ENCODE results near the gene LDB3. TPM values are rescaled to one million over a fixed set of nuclear protein-coding genes. Genes with fewer than 3 reads are reported as not detected.

LDB3 gene
- total and polyA plus RNA-seq, 2 of the 8 experiments (the other 6 are each of a cell fraction or from before 2014, with no cell fraction given): 0.20 to 0.43 TPM

GRCh38 chr10:86726677-86726999 lies 58.3 kb downstream of the LDB3 start:
- Histone ChIP-seq H3K23ac (ENCODE audit: insufficient read length) (no peak overlapping the region), H3K9me3 (ENCODE audit: insufficient read depth in 2 of 2, low read depth in 1 of 2, low read length in 1 of 2) (no peaks in the 10 kb centered on the region), H3K23me2 (ENCODE audit: low read depth, low read length) (no peaks in the 10 kb centered on the region), H3K14ac (ENCODE audit: insufficient read length) (no peak overlapping the region), H2AFZ (ENCODE audit: low read length) (no peak overlapping the region), H4K8ac (ENCODE audit: extremely low read depth, insufficient read depth, low read length) (no peak overlapping the region), H4K20me1 (replicated peaks in 1 of 2; ENCODE audit: control insufficient read depth in 1 of 2, insufficient read depth in 2 of 2, low read length in 2 of 2) (no peaks in the 10 kb centered on the region), H3K4me1 (replicated peaks in 1 of 4; ENCODE audit: control insufficient read depth in 3 of 4, insufficient read depth in 4 of 4, low read length in 3 of 4) (no peaks in the 10 kb centered on the region), H4K5ac (ENCODE audit: insufficient read length, low read depth, low read length) (no peak overlapping the region), H3K18ac (ENCODE audit: extremely low read depth, low read length) (no peak overlapping the region), H3K4me2 (ENCODE audit: insufficient read depth in 1 of 2, low read depth in 2 of 2, low read length in 2 of 2) (no peak overlapping the region), H3K79me2 (ENCODE audit: control insufficient read depth in 1 of 2, insufficient read depth in 2 of 2, low read length in 2 of 2) (no peaks in the 10 kb centered on the region), H3K36me3 (ENCODE audit: control insufficient read depth in 2 of 4, insufficient read depth in 4 of 4, low read length in 3 of 4) (no peaks in the 10 kb centered on the region), H3K79me1 (ENCODE audit: low read depth, low read length) (no peaks in the 10 kb centered on the region), H3K27me3 (replicated peaks in 1 of 4; ENCODE audit: control insufficient read depth in 3 of 4, extremely low read depth in 1 of 4, insufficient read depth in 3 of 4, low read length in 3 of 4) (no peaks in the 10 kb centered on the region), H3K4ac (replicated peaks; ENCODE audit: insufficient read length, low read depth, low read length) (no peak overlapping the region), H2BK120ac (replicated peaks; ENCODE audit: low read depth, low read length) (no peak overlapping the region), H2BK15ac (ENCODE audit: low read length) (no peak overlapping the region), H3K56ac (replicated peaks; ENCODE audit: insufficient read length, low read depth, low read length) (no peak overlapping the region), H2BK5ac (ENCODE audit: low read depth, low read length) (no peak overlapping the region), H2BK20ac (ENCODE audit: low read length) (no peak overlapping the region), H2AK5ac (ENCODE audit: low read depth, low read length) (no peak overlapping the region), H2BK12ac (ENCODE audit: low read depth, low read length) (no peak overlapping the region), H3K9ac (replicated peaks in 1 of 4; ENCODE audit: extremely low read depth in 1 of 4, low read depth in 3 of 4, low read length in 3 of 4) (no peak overlapping the region), H3K27ac (ENCODE audit: low read depth, low read length) (no peak overlapping the region), H3K4me3 (ENCODE audit: extremely low read depth in 1 of 4, insufficient read depth in 2 of 4, low read depth in 3 of 4, low read length in 4 of 4) (no peak overlapping the region), H4K91ac (replicated peaks; ENCODE audit: insufficient read length, low read length) (no peak overlapping the region)
- CTCF ChIA-PET (ENCODE audit: partially characterized antibody): interaction anchor here (0.6 kb wide), 1 partner anchor 239 kb away, joined by 3 read pairs; no protein-coding TSS in a partner anchor
- WGBS, 2 experiments (ENCODE audit: extremely low coverage in 1 of 2, insufficient coverage in 1 of 2, insufficient read length in 1 of 2, insufficient replicate concordance in 2 of 2, low coverage in 1 of 2, low lambda C conversion rate in 2 of 2, missing lambda C conversion rate in 1 of 2): 81% methylated on average over 1 of the region's 1 CpG; no CpG with 5 or more reads in 1 of the 2 experiments
- DNase-seq (ENCODE audit: low read depth in 1 of 2, low spot score in 2 of 2) (no peak), FAIRE-seq (no peak)
- POLR2A ChIA-PET (ENCODE audit: partially characterized antibody): no interaction called here
- TF ChIP-seq CHD1 (IDR thresholded peaks at IDR 0.05; ENCODE audit: low read depth, low read length) (no peak), MAFK (IDR thresholded peaks at IDR 0.05; ENCODE audit: low read depth, low read length) (no peak), ATF2 (IDR thresholded peaks at IDR 0.05; ENCODE audit: low read length) (no peak), TAF7 (optimal IDR thresholded peaks at IDR 0.05; ENCODE audit: borderline replicate concordance, low read depth, low read length) (no peak), CEBPB (IDR thresholded peaks at IDR 0.05; ENCODE audit: low read depth, low read length) (no peak), KDM4A (IDR thresholded peaks at IDR 0.05; ENCODE audit: low read depth, low read length, severe bottlenecking) (no peak), SIN3A (conservative IDR thresholded peaks at IDR 0.05 in 1 of 2, IDR thresholded peaks at IDR 0.05 in 1 of 2; ENCODE audit: low read depth in 1 of 2, low read length in 2 of 2) (no peak), CTCF (IDR thresholded peaks at IDR 0.05; ENCODE audit: control extremely low read depth in 1 of 3, insufficient read depth in 1 of 3, low read depth in 1 of 3, low read length in 3 of 3) (no peak)
- TF ChIP-seq, protein P1, sequence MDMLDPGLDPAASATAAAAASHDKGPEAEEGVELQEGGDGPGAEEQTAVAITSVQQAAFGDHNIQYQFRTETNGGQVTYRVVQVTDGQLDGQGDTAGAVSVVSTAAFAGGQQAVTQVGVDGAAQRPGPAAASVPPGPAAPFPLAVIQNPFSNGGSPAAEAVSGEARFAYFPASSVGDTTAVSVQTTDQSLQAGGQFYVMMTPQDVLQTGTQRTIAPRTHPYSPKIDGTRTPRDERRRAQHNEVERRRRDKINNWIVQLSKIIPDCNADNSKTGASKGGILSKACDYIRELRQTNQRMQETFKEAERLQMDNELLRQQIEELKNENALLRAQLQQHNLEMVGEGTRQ (IDR thresholded peaks at IDR 0.05; ENCODE audit: low read length): no peak

Data from H1 (cell line).